SH-SY5Y (cell line): ENCODE results near the gene GJA1.

Experiments
- GATA2 ChIP-seq: IDR thresholded peaks from 2 replicates; pipeline ENCODE4 v1.6.1; 2011; ENCODE audit warnings: mild to moderate bottlenecking, low read depth, low read length
- GATA3 ChIP-seq: IDR thresholded peaks from 2 replicates; pipeline ENCODE4 v1.6.1; 2011; ENCODE audit warnings: low read depth, mild to moderate bottlenecking, low read length, moderate library complexity

The GJA1 gene

DNA sequence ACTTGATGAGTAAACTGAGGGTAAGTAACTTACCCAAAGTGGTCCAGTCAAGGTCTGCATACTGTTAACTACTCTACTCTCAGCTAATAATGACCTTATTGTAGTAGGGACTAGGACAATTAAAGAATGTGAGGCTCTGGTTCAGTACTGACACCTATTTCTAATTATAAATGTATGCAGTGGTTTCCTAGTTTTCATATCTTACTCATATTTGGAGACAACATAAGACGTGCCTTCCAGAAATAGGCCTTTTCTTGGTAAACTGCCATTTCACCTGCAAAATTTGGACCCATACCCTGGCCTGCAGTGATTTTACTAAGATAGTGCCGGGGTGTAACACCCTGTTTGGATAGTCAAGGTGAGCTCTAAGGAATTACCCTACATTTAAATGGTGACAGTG, 24.7 kb downstream of the GJA1 start:
- TF ChIP-seq GATA3, result no peak
- no peak for TF ChIP-seq GATA2

GRCh38 chr6:121463087-121463486, 27.6 kb downstream of the GJA1 start:
- TF ChIP-seq GATA3, result no peak
- TF ChIP-seq GATA2, result no peak

GRCh38 chr6:121465101-121465500, 29.7 kb downstream of the GJA1 start:
- no peak for TF ChIP-seq GATA2
- no peak for TF ChIP-seq GATA3

DNA sequence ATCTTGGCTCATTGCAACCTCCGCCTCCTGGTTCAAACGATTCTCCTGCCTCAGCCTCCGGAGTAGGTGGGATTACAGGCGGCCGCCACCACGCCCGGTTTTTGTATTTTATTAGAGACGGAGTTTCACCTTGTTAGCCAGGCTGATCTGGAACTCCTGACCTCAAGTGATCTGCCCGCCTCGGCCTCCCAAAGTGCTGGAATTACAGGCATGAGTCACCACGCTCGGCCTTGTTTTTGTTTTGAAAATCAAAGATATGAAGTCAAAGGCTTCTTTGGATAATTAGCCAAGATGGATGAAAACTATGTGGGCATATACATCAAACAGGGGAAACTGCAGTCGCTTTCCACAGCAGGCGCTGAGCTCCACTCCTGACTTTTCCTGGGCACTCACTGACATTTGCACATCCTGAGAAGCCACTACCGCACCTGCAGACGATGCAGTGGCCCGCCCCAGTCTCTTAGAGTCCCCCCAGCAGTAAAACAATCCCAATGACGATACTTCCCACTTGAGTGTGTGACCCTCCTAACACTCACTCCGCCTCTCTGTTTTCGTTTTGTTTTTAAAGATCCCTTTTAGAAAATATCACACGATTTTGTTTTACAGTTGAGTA, 44.1 kb downstream of the GJA1 start:
- TF ChIP-seq GATA3 (no peak), GATA2 (no peak)

DNA sequence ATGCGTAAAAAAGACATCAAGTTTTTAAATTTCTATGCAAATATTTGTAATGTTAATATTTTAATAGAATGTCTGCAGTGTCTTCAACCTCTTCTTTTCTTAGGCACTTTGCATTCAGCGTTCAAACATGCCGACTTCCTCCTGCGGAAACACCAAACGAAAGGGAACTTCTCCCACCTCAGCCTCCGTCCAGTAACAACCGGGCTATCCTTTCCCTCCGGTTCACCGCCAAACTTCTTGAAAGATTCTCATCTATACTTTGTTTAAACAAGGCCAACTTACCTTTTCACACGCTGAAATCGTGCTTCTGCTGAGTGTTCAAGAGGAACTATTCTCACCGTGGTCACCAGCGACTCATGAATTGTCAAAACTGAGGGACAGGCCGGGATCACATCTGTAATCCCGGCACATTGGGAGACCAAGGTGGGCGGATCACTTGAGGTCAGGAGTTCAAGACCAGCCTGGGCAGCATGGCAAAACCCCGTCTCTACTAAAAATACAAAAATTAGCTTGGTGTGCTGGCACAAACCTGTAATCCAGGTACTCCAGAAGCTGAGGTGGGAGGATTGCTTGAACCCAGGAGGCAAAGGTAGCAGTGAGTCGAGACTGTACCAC, 44.8 kb downstream of the GJA1 start:
- TF ChIP-seq GATA2 (no peak), GATA3 (no peak)

DNA sequence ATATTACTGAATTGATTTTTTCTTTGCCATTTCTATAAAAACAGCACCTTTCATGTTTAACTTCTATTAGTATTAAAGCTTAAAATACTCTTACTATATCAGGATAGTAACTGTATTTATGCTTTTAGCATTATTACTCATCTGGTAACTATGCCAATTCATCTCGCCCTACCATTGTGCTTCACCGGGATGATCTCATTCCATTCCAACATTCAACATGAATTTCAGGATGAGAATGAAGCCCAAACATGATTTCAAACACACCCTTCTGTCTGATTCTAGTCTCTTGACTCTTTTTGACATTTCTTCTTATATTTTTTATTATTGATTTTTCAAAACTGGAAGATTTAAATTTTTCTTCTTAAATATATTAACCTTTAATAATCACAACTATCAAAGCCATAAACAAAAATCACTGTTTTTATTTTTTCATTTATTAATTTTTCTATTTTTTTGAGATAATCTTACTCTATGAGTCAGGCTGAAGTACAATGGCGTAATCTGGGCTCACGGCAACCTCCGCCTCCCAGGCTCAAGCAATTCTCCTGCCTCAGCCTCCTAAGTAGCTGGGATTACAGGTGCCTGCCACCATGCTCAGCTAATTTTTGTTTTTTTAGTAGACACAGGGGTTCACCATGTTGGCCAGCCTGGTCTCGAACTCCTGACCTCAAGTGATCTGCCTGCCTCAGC, 46.7 kb downstream of the GJA1 start:
- TF ChIP-seq GATA3 (no peak), GATA2 (no peak)

- TF ChIP-seq GATA3 (no peak), GATA2 (no peak)
Measured at GRCh38 chr6:121482751-121483150, 47.3 kb downstream of the GJA1 start.

DNA sequence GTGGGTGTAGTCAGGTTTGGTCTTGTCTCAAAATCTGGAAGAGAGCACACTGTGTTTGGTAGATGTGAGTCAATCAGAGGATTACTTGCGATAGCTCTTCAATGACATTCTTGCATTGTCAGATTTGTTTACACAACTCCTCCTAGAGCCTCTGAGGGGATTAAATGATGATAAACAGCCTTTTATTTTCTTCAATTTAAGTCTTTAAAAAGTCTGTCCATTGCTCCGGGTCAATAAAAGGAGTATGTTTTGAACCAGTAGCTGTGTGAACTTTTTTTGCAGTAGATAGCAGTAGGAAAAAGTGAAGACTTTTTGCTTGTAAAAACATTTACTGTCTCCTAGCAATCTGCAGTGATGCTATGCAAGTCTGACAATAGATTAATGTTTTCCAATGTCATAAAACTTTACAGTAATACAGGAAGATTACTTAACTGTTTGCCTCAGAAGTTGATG, 49.9 kb downstream of the GJA1 start:
- no peak for TF ChIP-seq GATA2
- TF ChIP-seq GATA3, result no peak

DNA sequence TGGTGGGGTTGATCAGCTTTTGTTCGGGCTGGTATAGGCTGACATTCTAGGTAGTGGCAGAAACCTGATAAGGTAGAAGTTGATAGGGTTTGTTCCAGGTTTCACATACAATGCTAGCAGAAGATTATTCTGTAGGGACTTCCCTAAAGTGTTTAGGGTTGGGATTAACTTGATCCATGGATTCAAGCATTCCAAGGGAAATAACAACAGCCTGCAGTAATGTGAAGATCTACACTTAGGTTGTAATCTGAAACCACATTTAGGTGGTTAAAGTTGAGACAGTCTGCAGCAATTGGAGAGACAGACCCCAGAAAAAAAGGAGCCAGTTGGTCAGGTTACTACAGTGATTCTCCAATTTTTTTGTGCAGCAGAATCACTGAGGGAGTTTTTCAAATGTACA, 56.1 kb downstream of the GJA1 start:
- no peak for TF ChIP-seq GATA3
- no peak for TF ChIP-seq GATA2

DNA sequence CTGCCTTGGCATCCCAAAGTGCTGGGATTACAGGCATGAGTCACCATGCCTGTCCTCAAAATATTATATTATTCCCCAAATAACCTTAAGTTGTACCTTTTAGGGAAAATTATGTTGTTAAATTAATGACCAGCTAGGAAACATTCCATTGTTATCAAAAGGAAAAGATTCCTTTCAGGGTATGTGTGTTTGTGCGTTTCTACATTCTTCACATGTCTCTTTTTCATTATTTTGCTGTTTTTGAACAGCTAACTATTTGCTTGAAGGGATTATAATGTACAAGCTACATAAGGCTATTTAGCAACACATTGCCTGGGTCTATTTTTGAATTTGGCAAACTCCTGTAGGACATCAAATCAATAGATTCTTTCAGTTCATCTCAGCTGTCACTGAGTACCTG, 57.1 kb downstream of the GJA1 start:
- no peak for TF ChIP-seq GATA3
- TF ChIP-seq GATA2, result no peak

DNA sequence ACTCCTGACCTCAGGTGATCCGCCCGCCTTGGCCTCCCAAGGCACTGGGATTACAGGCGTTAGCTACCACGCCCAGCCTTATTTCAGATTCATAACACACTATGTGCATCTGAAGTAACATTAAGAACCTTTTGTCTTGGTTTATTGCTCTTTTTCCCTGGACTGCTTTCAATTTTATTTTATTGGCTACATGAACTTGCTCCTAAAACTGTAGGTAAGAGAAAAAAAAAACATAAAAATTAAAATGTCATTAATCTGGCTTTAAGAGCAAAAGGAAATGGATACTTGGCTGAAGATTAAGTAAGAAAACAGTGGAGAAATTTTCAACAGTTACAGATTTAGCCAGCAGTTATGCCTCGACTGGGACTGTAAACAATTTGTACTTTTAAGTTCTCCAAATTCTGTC, 62.5 kb downstream of the GJA1 start:
- TF ChIP-seq GATA3 (no peak), GATA2 (no peak)

DNA sequence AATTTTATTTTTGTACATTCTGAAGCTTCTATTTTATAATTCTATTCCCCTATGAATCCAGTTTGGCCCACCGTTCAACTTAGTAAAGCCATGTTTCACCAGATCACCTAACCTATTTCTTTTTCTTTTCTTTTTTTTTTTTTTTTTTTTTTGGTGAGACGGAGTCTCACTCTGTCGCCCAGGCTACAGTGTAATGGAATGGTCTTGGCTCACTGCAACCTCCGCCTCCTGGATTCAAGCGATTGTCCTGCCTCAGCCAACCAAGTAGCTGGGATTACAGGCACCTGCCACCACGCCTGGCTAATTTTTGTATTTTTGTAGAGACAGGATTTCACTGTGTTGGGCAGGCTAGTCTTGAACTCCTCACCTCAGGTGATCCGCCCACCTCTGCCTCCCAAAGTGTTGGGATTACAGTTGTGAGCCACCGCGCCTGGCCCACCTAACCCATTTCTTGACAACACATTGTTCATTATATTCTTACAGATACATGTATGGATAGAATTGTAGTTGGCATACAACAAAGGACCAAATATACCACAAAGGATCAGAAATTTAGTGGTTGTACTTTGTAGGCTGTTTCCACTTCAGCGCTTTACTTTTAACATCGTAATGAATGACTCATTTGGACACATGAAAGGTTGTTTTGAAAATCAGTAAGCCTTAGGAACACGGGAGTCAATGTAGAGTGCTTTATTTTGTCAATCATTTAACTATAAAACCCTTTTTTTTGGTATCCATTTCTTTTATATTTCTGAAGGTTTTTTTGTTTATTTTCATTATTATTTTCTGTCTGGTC, 63.2 kb downstream of the GJA1 start:
- no peak for TF ChIP-seq GATA3
- no peak for TF ChIP-seq GATA2
